Loucy (cell line): ENCODE results near the gene BBOF1.

Experiments used
- CTCF ChIP-seq: fragments of 200-600 bp; sonication (generic); conservative IDR thresholded peaks from 2 replicates; pipeline ENCODE4 v1.5.1; 2014; ENCODE audit warnings: mild to moderate bottlenecking, antibody characterized with exemption, low read length
- EZH2phosphoT487 ChIP-seq: fragments of 200-600 bp; IDR thresholded peaks from 2 replicates; pipeline ENCODE4 v1.6.1; 2018; ENCODE audit warnings: antibody characterized with exemption, mild to moderate bottlenecking, moderate library complexity, borderline replicate concordance

DNA sequence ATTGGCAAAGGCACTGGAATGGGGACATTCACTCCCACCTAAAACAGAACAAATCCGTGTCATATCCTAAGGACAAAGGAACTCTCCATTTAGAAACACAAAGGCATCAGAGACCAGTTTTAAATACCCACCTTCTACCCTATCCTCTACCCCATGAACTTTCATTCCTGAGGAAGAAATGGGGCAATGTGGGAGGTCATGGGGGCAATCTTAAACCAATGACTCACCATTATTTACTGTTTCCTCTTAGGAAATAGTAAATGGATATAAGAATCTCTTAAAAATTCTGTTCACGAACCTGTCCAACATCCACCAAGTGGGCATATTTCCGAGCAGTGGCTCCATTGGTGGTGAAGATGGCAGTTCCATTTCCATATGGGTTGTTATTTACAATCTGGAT lies 45.7 kb downstream of the BBOF1 start:
- TF ChIP-seq CTCF: no peak
- no peak for TF ChIP-seq EZH2phosphoT487
